ENCODE measurements around the gene ARHGAP6.
"Not testable (repeated sequence)": the region's sequence is repeated elsewhere in the genome, so short reads cannot be mapped to it uniquely, and the experiment has no call there.

The ARHGAP6 gene

GRCh38 chrX:11151799-11152559, 513.7 kb downstream of the ARHGAP6 start:
- Mint-ChIP-seq H3K27me3 (ENCODE audit: low read depth) (no peaks in the 10 kb centered on the region), H3K4me3 (no peak overlapping the region), H3K4me1 (ENCODE audit: low read depth) (no peaks in the 10 kb centered on the region), H3K9me3 (no peaks in the 10 kb centered on the region), H3K27ac (no peak overlapping the region), H3K36me3 (ENCODE audit: low read depth) (no peaks in the 10 kb centered on the region)

- Mint-ChIP-seq H3K4me3 (no peak overlapping the region), H3K27ac (no peak overlapping the region), H3K9me3 (no peaks in the 10 kb centered on the region)
Measured at GRCh38 chrX:11148401-11148800, 517.3 kb downstream of the ARHGAP6 start.

GRCh38 chrX:11146411-11146810, 519.3 kb downstream of the ARHGAP6 start:
- Mint-ChIP-seq H3K27ac (no peak overlapping the region), H3K36me3 (ENCODE audit: low read depth) (no peaks in the 10 kb centered on the region), H3K27me3 (ENCODE audit: low read depth) (no peaks in the 10 kb centered on the region), H3K4me3 (no peak overlapping the region), H3K9me3 (no peaks in the 10 kb centered on the region), H3K4me1 (ENCODE audit: low read depth) (no peaks in the 10 kb centered on the region)

More at GRCh38 chrX:11148401-11148800, 517.3 kb downstream of the ARHGAP6 start:
- no peaks in the 10 kb centered on the region for H3K36me3 Mint-ChIP-seq (ENCODE audit: low read depth)
- H3K4me1 Mint-ChIP-seq (ENCODE audit: low read depth): no peaks in the 10 kb centered on the region
- H3K27me3 Mint-ChIP-seq (ENCODE audit: low read depth): no peaks in the 10 kb centered on the region

GRCh38 chrX:11143931-11144678, 521.6 kb downstream of the ARHGAP6 start:
- no peak overlapping the region for H3K4me3 Mint-ChIP-seq
- H3K9me3 Mint-ChIP-seq: no peaks in the 10 kb centered on the region
- no peak overlapping the region for H3K27ac Mint-ChIP-seq
- H3K27me3 Mint-ChIP-seq (ENCODE audit: low read depth): no peaks in the 10 kb centered on the region
- no peaks in the 10 kb centered on the region for H3K36me3 Mint-ChIP-seq (ENCODE audit: low read depth)
- H3K4me1 Mint-ChIP-seq (ENCODE audit: low read depth): no peaks in the 10 kb centered on the region

- Mint-ChIP-seq H3K36me3 (ENCODE audit: low read depth) (no peaks in the 10 kb centered on the region), H3K27ac (no peak overlapping the region), H3K4me3 (no peak overlapping the region), H3K4me1 (ENCODE audit: low read depth) (no peaks in the 10 kb centered on the region), H3K9me3 (no peaks in the 10 kb centered on the region), H3K27me3 (ENCODE audit: low read depth) (peaks cover 6% of the 10 kb centered on the region)
Measured at GRCh38 chrX:11138498-11139390, 527.0 kb downstream of the ARHGAP6 start.

GRCh38 chrX:11137543-11138139, 528.1 kb downstream of the ARHGAP6 start:
- no peak overlapping the region for H3K4me3 Mint-ChIP-seq
- H3K9me3 Mint-ChIP-seq: no peaks in the 10 kb centered on the region
- H3K27ac Mint-ChIP-seq: no peak overlapping the region
- H3K4me1 Mint-ChIP-seq (ENCODE audit: low read depth): no peaks in the 10 kb centered on the region
- H3K36me3 Mint-ChIP-seq (ENCODE audit: low read depth): no peaks in the 10 kb centered on the region
- peaks cover 6% of the 10 kb centered on the region for H3K27me3 Mint-ChIP-seq (ENCODE audit: low read depth)

- H3K36me3 Mint-ChIP-seq (ENCODE audit: low read depth): no peaks in the 10 kb centered on the region
- H3K9me3 Mint-ChIP-seq: no peaks in the 10 kb centered on the region
- H3K4me3 Mint-ChIP-seq: no peak overlapping the region
- H3K4me1 Mint-ChIP-seq (ENCODE audit: low read depth): no peaks in the 10 kb centered on the region
- peaks cover 6% of the 10 kb centered on the region for H3K27me3 Mint-ChIP-seq (ENCODE audit: low read depth)
- H3K27ac Mint-ChIP-seq: no peak overlapping the region
Measured at GRCh38 chrX:11135564-11136185, 530.0 kb downstream of the ARHGAP6 start.

- Mint-ChIP-seq H3K27ac (no peak overlapping the region), H3K4me1 (ENCODE audit: low read depth) (no peaks in the 10 kb centered on the region), H3K36me3 (ENCODE audit: low read depth) (no peaks in the 10 kb centered on the region), H3K4me3 (no peak overlapping the region), H3K27me3 (ENCODE audit: low read depth) (no peaks in the 10 kb centered on the region), H3K9me3 (no peaks in the 10 kb centered on the region)
Measured at GRCh38 chrX:11131146-11131545, 534.6 kb downstream of the ARHGAP6 start.

- Mint-ChIP-seq H3K4me1 (ENCODE audit: low read depth) (no peaks in the 10 kb centered on the region), H3K4me3 (no peak overlapping the region), H3K9me3 (no peaks in the 10 kb centered on the region), H3K27ac (no peak overlapping the region), H3K27me3 (ENCODE audit: low read depth) (no peaks in the 10 kb centered on the region), H3K36me3 (ENCODE audit: low read depth) (no peaks in the 10 kb centered on the region)
Measured at GRCh38 chrX:11130136-11130535, 535.6 kb downstream of the ARHGAP6 start.

- Mint-ChIP-seq H3K4me1 (ENCODE audit: low read depth) (no peaks in the 10 kb centered on the region), H3K4me3 (no peak overlapping the region), H3K36me3 (ENCODE audit: low read depth) (no peaks in the 10 kb centered on the region)
Measured at GRCh38 chrX:11129534-11130105, 536.1 kb downstream of the ARHGAP6 start.

GRCh38 chrX:11125060-11125459, 540.7 kb downstream of the ARHGAP6 start:
- no peaks in the 10 kb centered on the region for H3K9me3 Mint-ChIP-seq
- H3K27ac Mint-ChIP-seq: no peak overlapping the region
- no peaks in the 10 kb centered on the region for H3K27me3 Mint-ChIP-seq (ENCODE audit: low read depth)
- H3K4me3 Mint-ChIP-seq: no peak overlapping the region
- peaks cover 10% of the 10 kb centered on the region for H3K36me3 Mint-ChIP-seq (ENCODE audit: low read depth)
- H3K4me1 Mint-ChIP-seq (ENCODE audit: low read depth): no peaks in the 10 kb centered on the region

More at GRCh38 chrX:11129534-11130105, 536.1 kb downstream of the ARHGAP6 start:
- Mint-ChIP-seq H3K9me3 (no peaks in the 10 kb centered on the region), H3K27ac (no peak overlapping the region), H3K27me3 (ENCODE audit: low read depth) (no peaks in the 10 kb centered on the region)

- Mint-ChIP-seq H3K4me1 (ENCODE audit: low read depth) (no peaks in the 10 kb centered on the region), H3K4me3 (no peak overlapping the region), H3K27me3 (ENCODE audit: low read depth) (no peaks in the 10 kb centered on the region), H3K36me3 (ENCODE audit: low read depth) (peaks cover 14% of the 10 kb centered on the region), H3K27ac (no peak overlapping the region), H3K9me3 (no peaks in the 10 kb centered on the region)
Measured at GRCh38 chrX:11124112-11124511, 541.6 kb downstream of the ARHGAP6 start.

- not testable (repeated sequence) for H3K9me3 Mint-ChIP-seq; H3K27ac Mint-ChIP-seq; H3K4me1 Mint-ChIP-seq (ENCODE audit: low read depth); H3K4me3 Mint-ChIP-seq; H3K27me3 Mint-ChIP-seq (ENCODE audit: low read depth)
- peaks cover 17% of the 10 kb centered on the region for H3K36me3 Mint-ChIP-seq (ENCODE audit: low read depth)
Measured at GRCh38 chrX:11123087-11123486, 542.6 kb downstream of the ARHGAP6 start.

All from T-helper 1 cell treated with Interleukin-12 subunit alpha and Interleukin-12 subunit beta and Interleukin-4 antibody, amounts not matched to agents 30 μg/mL and 1 μg/mL, for 36 hours (primary cell).